Neuron (in vitro differentiated cells): ENCODE measurements around the gene SMARCAL1.

Experiments used
- H2AFZ ChIP-seq: one replicate; pipeline ENCODE4 v1.6.1; 2013; ENCODE audit warnings: low read depth, mild to moderate bottlenecking, inconsistent platforms, low read length, moderate library complexity
- H3K27me3 ChIP-seq: one replicate; pipeline ENCODE4 v1.6.1; 2013; ENCODE audit warnings: low read length; ENCODE audit not compliant: insufficient read depth
- H3K36me3 ChIP-seq: one replicate; pipeline ENCODE4 v1.6.1; 2013; ENCODE audit warnings: low read length; ENCODE audit not compliant: insufficient read depth
- H3K4me1 ChIP-seq: one replicate; pipeline ENCODE4 v1.6.1; 2013; ENCODE audit warnings: low read length; ENCODE audit not compliant: insufficient read depth
- H3K4me3 ChIP-seq: 2 replicates; pipeline ENCODE4 v1.5.1; 2013; ENCODE audit warnings: mild to moderate bottlenecking, low read length, moderate library complexity
- H3K9me3 ChIP-seq: one replicate; pipeline ENCODE4 v1.6.1; 2013; ENCODE audit warnings: low read length

The SMARCAL1 gene

GRCh38 chr2:216406826-216407225 is 5.5 kb upstream of the SMARCAL1 start:
- H3K4me1 ChIP-seq: peaks cover under 1% of the 10 kb centered on the region
- H3K36me3 ChIP-seq: no peaks in the 10 kb centered on the region
- no peak overlapping the region for H3K4me3 ChIP-seq
- no peaks in the 10 kb centered on the region for H3K9me3 ChIP-seq
- no peaks in the 10 kb centered on the region for H3K27me3 ChIP-seq
- no peak overlapping the region for H2AFZ ChIP-seq

GRCh38 chr2:216408426-216409290 is 3.6 kb upstream of the SMARCAL1 start:
- H3K27me3 ChIP-seq: no peaks in the 10 kb centered on the region
- H2AFZ ChIP-seq: no peak overlapping the region
- peaks cover 5% of the 10 kb centered on the region for H3K4me1 ChIP-seq
- no peak overlapping the region for H3K4me3 ChIP-seq
- H3K9me3 ChIP-seq: no peaks in the 10 kb centered on the region
- H3K36me3 ChIP-seq: no peaks in the 10 kb centered on the region

GRCh38 chr2:216410550-216410949 is 1.7 kb upstream of the SMARCAL1 start:
- peaks cover 12% of the 10 kb centered on the region for H3K36me3 ChIP-seq
- H3K4me3 ChIP-seq: no peak overlapping the region
- H2AFZ ChIP-seq: no peak overlapping the region
- H3K27me3 ChIP-seq: no peaks in the 10 kb centered on the region
- H3K9me3 ChIP-seq: no peaks in the 10 kb centered on the region
- H3K4me1 ChIP-seq: peaks cover 5% of the 10 kb centered on the region

GRCh38 chr2:216413882-216414281 is 1.6 kb downstream of the SMARCAL1 start:
- Histone ChIP-seq H3K4me1 (peaks cover 5% of the 10 kb centered on the region), H3K4me3 (no peak overlapping the region), H3K36me3 (peaks cover 23% of the 10 kb centered on the region), H2AFZ (no peak overlapping the region), H3K27me3 (no peaks in the 10 kb centered on the region), H3K9me3 (no peaks in the 10 kb centered on the region)

- H3K4me3 ChIP-seq: no peak overlapping the region
- peaks cover 5% of the 10 kb centered on the region for H3K4me1 ChIP-seq
- H3K36me3 ChIP-seq: peaks cover 28% of the 10 kb centered on the region
- no peaks in the 10 kb centered on the region for H3K27me3 ChIP-seq
- H3K9me3 ChIP-seq: no peaks in the 10 kb centered on the region
- H2AFZ ChIP-seq: no peak overlapping the region
These were observed 2.6 kb downstream of the SMARCAL1 start for GRCh38 chr2:216414772-216415319.

- Histone ChIP-seq H3K4me3 (no peak overlapping the region), H2AFZ (no peak overlapping the region), H3K27me3 (no peaks in the 10 kb centered on the region), H3K9me3 (no peaks in the 10 kb centered on the region), H3K4me1 (peaks cover 5% of the 10 kb centered on the region), H3K36me3 (peaks cover 34% of the 10 kb centered on the region)
These were observed 3.3 kb downstream of the SMARCAL1 start for GRCh38 chr2:216415541-216415940.

GRCh38 chr2:216416571-216417307 is 4.5 kb downstream of the SMARCAL1 start:
- H3K36me3 ChIP-seq: peaks cover 44% of the 10 kb centered on the region
- no peak overlapping the region for H3K4me3 ChIP-seq

GRCh38 chr2:216418981-216419380 is 6.7 kb downstream of the SMARCAL1 start:
- peaks cover 66% of the 10 kb centered on the region for H3K36me3 ChIP-seq

More at GRCh38 chr2:216416571-216417307, 4.5 kb downstream of the SMARCAL1 start:
- H2AFZ ChIP-seq: no peak overlapping the region
- peaks cover 5% of the 10 kb centered on the region for H3K4me1 ChIP-seq
- no peaks in the 10 kb centered on the region for H3K27me3 ChIP-seq
- H3K9me3 ChIP-seq: no peaks in the 10 kb centered on the region

GRCh38 chr2:216420367-216421101 is 8.2 kb downstream of the SMARCAL1 start:
- Histone ChIP-seq H3K4me1 (no peaks in the 10 kb centered on the region), H3K4me3 (no peak overlapping the region), H3K27me3 (no peaks in the 10 kb centered on the region), H3K36me3 (peaks cover 70% of the 10 kb centered on the region), H2AFZ (no peak overlapping the region), H3K9me3 (peaks cover 19% of the 10 kb centered on the region)

More at GRCh38 chr2:216418981-216419380, 6.7 kb downstream of the SMARCAL1 start:
- H3K4me3 ChIP-seq: no peak overlapping the region
- H3K9me3 ChIP-seq: peaks cover 8% of the 10 kb centered on the region
- H2AFZ ChIP-seq: no peak overlapping the region
- no peaks in the 10 kb centered on the region for H3K4me1 ChIP-seq
- H3K27me3 ChIP-seq: no peaks in the 10 kb centered on the region

- H3K4me3 ChIP-seq: no peak overlapping the region
- H3K27me3 ChIP-seq: no peaks in the 10 kb centered on the region
- peaks cover 69% of the 10 kb centered on the region for H3K36me3 ChIP-seq
- H3K4me1 ChIP-seq: peaks cover 3% of the 10 kb centered on the region
- H3K9me3 ChIP-seq: peaks cover 21% of the 10 kb centered on the region
- H2AFZ ChIP-seq: no peak overlapping the region
These were observed 10.8 kb downstream of the SMARCAL1 start for GRCh38 chr2:216423071-216423470.

- no peak overlapping the region for H2AFZ ChIP-seq
- peaks cover 80% of the 10 kb centered on the region for H3K36me3 ChIP-seq
- H3K4me1 ChIP-seq: peaks cover 3% of the 10 kb centered on the region
- H3K4me3 ChIP-seq: no peak overlapping the region
- no peaks in the 10 kb centered on the region for H3K27me3 ChIP-seq
- peaks cover 21% of the 10 kb centered on the region for H3K9me3 ChIP-seq
These were observed 12.0 kb downstream of the SMARCAL1 start for GRCh38 chr2:216424274-216424673.

GRCh38 chr2:216425008-216425787 is 12.9 kb downstream of the SMARCAL1 start:
- H3K36me3 ChIP-seq: peaks cover 82% of the 10 kb centered on the region

More at GRCh38 chr2:216425008-216425787, 12.9 kb downstream of the SMARCAL1 start:
- no peak overlapping the region for H3K4me3 ChIP-seq
- H3K4me1 ChIP-seq: peaks cover 3% of the 10 kb centered on the region
- no peaks in the 10 kb centered on the region for H3K27me3 ChIP-seq
- no peak overlapping the region for H2AFZ ChIP-seq
- H3K9me3 ChIP-seq: peaks cover 21% of the 10 kb centered on the region
